ELR (cell line): ENCODE results near the gene TRIM37.
"Not testable (repeated sequence)": the region's sequence is repeated elsewhere in the genome, so short reads cannot be mapped to it uniquely, and the experiment has no call there.

Experiments
- DNase-seq: peaks from one replicate; pipeline ENCODE4 v3.0.0-alpha.2; 2015; ENCODE audit warnings: low read depth

The TRIM37 gene

DNA sequence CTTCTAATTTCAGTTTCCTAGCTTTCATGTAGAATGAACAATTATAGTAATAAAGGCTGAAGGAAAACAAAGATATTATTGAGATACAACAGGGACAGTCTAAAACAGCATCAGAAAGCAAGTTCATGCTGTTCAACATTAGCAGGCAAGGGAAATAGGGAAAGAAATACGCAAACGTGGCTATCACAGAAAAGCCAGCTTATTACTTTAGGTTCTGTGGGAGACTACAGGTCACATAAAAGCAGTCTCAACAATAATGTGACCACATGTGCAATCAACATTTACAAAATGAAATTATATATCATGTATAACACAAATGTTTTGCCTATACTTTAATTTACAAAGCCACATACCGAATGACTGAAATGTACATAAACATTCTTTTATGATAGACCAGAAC, 4.9 kb upstream of the TRIM37 start:
- no peak for DNase-seq

DNA sequence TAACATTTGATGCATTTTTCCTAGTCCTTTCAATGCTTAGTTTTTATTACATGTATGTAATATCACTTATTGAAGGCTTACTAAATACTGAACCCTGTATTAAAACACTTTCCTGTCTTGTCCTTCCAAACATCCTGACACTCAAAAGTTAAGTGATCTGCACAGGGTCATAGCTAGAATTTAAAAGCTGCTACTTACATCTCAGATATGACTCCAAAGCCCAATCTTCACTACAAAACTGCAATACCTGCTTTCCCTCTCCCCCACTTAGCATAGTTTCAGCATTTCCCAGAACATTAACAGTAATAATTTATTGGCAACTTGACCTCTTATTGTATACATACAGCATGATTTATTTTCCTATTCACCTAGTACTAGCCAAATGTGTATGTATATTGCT, 4.3 kb upstream of the TRIM37 start:
- no peak for DNase-seq

DNA sequence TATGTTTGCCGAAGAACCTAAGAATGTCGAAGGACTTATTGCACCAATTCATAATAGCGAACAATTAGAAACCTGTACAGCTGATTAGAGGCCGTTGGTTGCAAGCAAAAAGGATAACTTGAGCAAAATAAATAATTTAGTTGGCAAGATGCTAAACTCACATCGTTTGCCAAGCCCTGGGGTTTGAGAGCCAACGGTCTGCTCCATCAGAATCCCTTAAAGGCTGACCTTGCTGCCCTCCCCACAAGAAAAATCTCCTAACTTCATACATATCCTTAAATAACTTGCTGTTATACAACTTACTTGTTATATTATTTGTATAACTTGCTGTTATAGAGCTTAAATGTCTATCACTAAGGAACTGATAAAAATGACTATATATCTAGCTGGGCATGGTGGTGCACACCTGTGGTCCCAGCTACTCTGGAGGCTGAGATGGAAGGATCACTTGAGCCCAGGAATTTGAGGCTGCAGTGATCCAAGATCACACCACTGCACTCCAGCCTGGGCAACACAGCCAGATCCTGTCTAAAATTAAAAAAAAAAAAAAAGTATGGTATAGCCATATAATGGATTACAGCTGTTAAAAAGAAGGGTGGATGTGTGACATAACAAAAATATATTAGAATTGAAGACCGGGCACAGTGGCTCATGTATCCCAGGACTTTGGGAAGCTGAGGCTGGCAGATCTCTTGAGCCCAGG, 1.9 kb upstream of the TRIM37 start:
- DNase-seq: peak; percentile 10

DNA sequence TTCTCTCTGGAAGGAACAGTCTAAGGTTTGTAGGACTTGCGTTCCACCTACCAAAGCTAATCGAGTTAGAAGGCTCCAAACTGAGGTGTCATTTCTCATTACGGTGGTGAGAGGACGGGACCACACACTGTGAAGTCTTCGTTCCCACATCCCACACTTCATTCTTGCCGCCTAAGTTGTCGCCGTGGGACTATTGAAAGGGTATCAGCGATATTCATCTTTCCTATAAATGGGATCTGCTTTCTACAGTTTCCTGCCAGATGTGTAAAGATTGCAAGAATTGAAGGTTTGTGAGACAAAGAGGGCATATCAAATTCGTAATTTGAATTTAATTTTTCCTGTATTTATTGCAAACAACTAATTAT, 608 bp upstream of the TRIM37 start:
- no peak for DNase-seq

DNA sequence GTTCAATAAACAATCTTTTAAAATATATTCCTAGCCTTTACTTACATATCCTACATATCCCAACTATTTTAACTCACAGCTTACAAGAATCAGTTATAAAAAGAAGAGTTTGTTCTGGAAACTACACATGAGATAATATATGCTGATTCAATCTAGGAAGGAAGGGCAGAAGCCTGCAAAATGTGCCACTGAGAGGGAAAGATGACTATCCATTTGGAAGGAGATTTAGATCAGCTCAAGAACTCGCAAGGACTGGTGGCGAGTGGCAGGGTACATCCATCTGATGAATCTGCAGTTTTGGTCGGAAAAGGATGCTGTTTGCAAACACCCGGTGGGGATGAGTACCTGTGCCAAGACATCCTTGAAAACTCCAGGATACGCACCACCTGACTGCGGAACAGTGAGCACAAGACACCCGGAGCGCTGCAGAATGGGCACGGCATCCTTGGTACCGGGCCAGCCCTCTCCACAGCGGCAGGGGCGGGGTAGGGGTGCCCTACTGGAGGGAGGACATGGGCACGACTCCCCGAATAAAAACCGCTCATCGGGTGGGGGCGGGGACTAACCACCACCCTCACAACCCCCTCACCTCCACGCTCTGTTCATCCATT, 723 bp downstream of the TRIM37 start:
- DNase-seq: peak; percentile 69

DNA sequence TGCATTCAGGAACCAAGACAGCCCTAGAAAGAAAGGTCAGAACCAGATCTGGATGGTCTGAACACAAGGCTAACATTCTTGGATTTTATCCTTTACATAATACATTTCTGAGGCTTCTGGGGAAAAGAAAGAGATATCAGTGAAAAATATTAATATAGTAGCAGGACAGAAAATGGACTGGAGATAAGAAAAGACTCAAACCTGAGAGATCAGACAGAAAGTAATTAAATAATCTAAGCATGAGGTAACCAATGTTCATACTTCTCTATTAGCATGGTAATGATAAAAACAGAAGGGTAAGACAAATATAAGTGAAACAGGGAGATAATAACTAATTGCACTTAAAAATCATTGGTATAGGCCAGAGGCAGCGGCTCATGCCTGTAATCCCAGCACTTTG, 5.5 kb downstream of the TRIM37 start:
- DNase-seq: no peak

DNA sequence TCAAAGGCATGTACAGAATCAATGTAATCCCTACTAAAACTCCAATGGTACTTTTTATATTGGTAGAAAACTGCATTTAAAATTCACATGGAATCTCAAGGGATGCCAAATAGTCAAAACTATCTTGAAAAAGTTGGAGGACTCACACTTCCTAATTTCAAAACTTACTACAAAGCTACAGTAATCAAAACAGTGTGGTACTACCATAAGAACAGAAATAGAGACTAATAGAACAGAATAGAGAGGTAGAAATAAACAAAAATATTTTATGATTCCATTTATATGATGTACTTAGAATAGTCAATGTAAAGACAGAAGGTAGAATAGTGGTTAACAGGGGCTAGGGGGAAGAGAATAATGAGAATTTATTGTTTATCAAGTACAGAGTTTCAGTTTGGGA, 8.8 kb downstream of the TRIM37 start:
- DNase-seq: no peak

DNA sequence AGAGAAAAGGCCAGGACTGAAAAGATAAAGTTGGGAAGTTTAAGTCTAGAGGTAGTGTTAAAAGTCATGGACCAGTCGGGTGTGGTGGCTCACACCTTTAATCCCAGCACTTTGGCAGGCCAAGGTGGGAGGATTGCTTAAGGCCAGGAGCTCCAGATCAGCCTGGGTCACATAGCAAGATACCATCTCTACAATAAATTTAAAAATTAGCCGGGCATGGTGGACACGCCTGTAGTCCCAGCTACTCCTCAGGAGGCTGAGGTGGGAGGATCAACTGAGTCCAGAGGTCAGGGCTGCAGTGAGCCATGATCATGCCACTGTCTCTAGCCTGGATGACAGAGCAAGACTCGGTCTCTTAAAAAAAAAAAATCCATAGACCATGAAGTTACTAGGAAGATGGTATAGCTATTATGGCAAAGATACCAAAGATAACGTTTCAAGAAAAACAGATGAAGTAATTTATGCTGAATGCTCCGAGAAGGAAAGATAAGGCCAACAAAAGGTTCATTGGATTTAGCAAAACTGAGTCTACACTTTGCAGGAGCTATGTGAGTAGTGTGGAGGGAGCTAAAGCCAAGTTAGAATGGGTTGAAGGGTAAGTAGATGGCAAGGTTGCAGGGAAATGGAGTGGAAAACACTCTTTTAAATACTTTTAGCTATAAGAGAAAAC, 11.7 kb downstream of the TRIM37 start:
- no peak for DNase-seq

DNA sequence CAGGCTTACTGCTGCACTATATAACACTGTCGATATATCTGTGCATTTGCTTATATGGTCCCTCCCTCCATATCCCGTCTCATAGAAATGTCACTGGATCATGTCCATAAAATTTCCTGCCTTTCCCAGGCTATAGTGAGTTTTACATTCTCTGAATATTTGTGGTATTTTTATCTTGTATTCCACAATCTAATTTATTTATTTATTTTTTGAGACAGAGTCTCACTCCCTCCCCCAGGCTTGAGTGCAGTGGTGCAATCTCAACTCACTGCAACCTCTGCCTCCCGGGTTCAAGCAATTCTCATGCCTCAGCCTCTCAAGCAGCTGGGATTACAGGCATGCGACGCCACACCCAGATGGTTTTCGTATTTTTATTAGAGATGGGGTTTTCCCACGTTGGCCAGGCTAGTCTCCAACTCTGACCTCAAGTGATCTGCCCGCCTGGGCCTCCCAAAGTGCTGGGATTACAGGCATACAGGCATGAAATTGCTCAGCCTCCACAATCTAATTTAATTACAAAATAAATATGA, 12.9 kb downstream of the TRIM37 start:
- DNase-seq: peak; percentile 97

DNA sequence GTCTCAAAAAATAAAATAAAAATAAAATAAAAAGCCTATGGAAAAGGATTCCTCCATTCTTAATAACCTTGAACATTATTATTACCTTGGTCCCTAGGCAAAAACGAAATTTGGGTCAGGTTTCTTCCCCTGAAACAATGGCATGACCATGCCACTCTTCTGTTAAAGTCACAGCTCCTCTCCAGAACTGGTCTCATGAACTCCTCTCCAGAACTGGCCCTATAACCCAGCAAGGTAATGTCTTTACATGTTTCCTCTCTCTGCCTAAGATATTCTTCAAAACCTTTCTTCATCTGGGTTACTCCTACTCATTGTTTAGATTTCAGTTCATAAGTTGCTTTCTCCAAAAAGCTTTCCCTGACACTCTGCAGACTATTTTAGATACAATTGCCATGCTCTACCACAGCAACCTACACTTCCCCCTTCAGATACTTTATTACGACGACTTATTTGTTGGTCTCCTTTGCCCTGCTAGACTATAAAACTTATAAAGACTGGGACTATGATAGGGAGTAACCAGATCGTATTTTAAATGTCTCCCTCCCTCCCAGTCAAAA, 13.5 kb downstream of the TRIM37 start:
- DNase-seq: no peak

DNA sequence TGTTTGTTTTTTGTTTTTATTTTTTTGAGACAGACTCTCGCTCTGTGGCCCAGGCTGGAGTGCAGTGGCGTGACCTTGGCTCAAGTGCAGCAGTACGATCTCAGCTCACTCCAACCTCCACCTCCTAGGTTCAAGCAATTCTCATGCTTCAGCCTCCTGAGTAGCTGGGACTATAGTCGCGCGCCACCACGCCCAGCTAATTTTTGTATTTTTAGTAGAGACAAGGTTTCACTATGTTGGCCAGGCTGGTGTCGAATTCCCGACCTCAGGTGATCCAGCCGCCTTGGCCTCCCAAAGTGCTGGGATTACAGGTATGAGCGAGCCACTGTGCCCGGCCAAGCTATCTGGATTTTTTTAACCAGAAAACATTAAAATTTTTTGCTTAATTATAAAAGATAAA, 16.1 kb downstream of the TRIM37 start:
- not testable (repeated sequence) for DNase-seq

DNA sequence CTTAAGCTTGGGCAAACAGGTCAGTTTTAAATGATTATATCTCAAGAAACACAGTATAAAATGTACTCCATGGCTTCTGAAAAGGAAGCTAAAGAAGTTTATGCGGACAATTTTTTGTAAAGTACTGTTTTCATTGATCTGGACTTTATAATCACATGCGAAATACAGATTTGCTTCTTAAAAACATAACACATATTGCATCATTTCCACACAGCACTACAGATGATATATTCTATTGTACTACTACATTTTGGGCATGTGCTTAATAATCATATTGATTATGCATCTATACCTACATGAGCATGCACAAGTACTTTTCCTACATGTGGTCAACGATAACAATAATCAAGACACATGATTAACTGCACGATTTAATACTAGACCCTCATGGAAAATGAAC, 22.5 kb downstream of the TRIM37 start:
- DNase-seq: no peak

DNA sequence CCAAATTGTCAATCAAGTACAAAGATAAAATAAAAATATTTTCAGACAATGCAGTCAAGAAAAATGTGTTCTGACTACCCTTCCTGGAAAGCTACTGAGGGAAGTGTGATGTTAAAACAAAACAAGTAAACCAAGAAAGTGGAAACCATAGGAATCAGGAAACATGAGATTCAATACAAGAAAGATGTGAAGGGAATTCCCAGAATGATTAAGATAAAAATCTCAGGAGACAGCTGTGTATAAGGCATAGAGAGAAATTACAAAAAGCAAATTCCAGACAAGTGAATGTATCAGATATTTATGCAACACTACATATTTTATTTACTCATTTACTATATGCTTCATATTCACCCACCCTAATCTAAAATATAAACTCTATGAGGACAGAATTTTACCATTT, 32.2 kb downstream of the TRIM37 start:
- DNase-seq: peak; percentile 85

DNA sequence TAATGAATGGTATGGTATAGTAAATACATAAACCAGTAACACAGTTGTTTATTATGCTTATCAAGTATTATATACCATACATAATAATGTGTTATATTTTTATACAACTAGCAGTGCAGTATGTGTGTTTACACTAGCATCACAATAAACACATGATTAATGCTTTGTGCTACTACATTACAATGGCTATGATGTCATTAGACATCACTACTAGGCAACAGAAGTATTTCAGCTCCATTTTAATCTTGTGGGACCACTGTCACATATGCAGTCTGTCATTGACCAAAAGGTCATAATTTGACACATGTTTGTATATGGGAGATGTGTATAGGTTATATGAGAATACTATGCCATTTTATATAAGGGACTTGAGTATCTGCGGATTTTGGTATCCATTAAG, 32.7 kb downstream of the TRIM37 start:
- peak; percentile 19 for DNase-seq

DNA sequence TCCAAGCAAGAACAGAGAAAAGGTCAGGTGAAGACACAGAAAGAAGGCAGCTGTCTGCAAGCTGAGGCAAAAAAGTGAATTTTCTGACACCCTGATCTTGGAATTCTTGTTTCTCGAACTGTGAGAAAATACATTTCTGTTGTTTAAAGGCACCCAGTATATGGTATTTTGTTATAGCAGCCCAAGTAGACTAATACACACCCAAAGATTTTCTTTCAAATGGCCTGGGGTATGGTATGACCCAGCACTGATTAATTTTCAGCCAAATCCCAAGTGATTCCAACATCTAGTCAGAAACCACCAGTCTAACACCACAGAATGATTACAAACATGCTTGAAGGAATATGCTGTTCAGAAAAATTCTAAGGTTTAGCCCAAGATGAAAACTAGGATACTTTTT, 36.8 kb downstream of the TRIM37 start:
- DNase-seq: no peak

DNA sequence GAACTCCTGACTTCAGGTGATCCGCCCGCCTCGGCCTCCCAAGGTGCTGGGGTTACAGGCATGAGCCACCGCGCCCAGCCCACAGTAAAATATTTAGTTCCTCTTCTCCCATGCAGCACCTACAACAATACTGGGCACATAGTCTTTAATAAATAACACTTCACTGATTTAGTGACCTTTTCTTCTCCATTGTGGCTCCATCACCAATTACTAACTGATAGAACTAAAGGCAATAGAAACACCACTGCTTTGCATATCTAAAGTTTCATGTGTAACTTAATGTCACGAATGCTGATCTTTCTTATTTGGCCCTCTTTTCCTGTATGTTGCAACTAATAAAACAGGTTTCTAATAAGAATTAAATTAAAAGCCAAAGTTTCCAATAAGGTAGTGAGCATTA, 38.9 kb downstream of the TRIM37 start:
- no peak for DNase-seq

DNA sequence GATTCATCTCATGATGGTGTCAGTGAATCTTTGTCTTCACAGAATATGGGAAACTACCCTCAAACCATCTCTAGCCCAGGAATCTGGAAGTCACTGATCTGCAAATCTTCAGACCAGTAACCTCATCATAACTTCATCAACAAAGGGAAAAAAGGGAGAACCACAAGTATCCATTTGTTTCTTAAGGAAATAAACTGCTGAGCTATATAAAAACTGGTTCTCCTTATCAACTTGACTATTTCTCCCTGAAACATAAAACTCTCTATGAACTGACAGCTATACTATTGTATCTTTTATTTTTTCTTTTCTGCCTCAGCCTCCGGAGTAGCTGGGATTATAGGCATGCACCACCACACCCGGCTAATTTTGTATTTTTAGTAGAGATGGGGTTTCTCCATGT, 39.3 kb downstream of the TRIM37 start:
- DNase-seq: no peak

DNA sequence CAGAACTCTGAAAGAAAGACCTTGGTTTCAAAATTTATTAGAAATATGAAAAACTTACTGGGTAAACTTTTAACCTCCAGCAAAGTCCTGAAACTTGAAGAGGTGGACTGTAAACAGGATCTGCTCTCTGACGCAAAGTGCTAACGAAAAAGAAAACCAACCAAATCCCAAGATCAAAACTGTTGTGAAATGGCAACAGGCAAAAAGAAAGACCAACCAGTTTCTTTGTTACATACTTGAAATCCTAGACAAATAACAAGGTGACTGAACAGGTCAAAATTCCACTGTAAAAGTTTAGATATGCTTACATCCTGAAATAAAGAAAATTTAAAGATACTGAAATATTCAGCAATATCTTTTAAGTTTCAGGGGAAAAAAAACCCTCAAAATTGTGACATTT, 44.2 kb downstream of the TRIM37 start:
- DNase-seq: no peak

DNA sequence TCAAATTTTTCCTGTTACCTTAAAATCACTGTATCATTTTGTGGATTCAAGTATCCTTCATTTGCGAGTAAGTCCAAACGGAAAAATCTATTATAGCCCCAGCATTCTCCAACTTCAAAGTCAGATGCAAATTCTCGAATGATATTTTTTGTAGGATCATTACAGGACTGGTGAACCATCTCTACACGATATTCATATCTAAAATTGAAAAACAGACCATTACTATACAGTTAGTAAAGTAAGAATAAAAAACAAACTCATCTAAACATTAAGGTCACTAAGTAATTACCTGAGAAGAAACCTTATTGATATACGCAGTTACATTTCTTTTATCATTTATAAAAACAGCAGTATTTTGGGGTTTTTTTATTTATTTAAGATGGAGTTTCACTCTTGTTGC, 49.8 kb downstream of the TRIM37 start:
- no peak for DNase-seq

DNA sequence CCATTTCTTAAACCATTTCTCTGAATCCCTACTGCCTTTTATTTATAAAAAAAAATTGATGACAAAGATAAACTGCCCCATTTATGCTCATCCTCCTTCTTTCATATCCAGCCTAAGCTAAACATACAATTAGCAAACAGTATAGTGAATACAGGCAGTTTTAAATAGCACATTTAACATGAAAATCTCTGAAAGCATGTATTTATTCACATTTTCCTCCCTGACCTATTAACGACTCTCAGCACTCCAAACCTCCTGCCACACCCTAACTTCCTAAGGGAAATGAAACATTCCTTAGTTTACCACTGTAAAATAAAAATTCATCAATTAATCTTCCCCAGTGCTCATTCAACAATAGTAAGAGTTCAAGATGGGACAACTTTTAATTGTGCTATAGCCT, 56.9 kb downstream of the TRIM37 start:
- DNase-seq: no peak

DNA sequence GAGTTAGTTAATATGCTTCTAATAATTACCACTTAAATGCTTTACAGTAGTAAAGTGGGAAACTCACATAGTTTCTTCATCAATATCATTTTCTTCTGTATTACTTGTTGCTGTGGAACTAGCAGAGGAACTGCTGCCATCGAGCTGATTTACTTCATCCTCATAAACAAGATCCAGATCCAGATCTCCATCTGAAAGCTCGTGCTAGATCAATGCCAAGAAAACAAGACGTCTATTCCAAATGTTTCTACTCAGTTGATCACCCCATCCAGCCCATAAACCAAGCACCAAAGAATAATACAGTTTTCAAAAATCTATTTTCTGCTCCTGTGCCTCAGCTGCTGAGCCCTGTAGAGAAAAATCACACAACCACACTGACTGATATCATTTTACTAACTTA, 59.1 kb downstream of the TRIM37 start:
- no peak for DNase-seq

DNA sequence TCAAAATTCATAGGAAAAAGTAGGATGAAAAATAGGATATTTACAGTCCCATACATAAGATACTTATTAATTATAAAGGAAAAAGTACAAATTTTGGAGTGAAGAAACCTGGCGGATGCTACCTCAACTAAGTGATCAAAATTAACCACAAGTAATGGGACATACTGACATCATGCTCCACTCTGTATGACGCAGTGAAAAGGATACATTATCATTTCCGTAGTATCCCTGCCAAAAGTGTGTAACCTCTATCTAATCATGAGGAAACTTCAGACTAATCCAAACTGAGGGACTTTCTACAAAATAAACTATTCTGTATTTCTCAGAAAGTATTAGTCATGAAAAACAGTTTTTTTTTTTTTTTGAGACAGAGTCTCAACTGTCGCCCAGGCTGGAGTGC, 60.5 kb downstream of the TRIM37 start:
- no peak for DNase-seq

DNA sequence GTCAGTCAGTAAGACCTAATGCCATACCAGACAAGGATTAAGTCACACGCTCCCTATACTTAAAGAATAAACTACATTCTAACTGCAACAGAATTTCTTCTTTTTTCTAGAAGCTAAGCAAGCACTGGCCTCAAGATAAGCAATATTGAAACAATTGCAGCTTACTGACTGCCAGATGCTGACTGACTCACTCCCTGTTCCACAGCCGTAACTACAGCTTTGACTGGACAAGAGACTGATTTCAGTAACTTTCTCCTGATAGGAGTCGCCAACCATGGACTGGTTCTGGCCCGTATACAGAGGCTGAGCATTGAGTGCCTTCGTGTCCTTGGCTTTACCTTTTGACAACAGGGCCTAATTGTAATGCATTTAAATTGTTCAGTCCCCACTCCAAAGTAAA, 67.9 kb downstream of the TRIM37 start:
- peak; percentile 3 for DNase-seq
